Gastroesophageal sphincter (tissue), 4 donors: ENCODE data around the gene ERCC6. TPM values are rescaled to one million over a fixed set of nuclear protein-coding genes. Genes with fewer than 3 reads are reported as not detected.

Experiments used
- ATAC-seq: fragments of 150-250 bp; one replicate; pipeline ENCODE4 v1.9.1; 2016; ENCODE audit warnings: mild to moderate bottlenecking, moderate library complexity
- H3K27ac ChIP-seq, 4 donors: fragments of 200-600 bp; sonication (generic) in 3 of 4; 1 replicate in 3 of 4; 2 replicates in 1 of 4; pipeline ENCODE4 v1.5.1; 2016 to 2019
- H3K27me3 ChIP-seq: fragments of 200-600 bp; sonication (generic); one replicate; pipeline ENCODE4 v1.5.1; 2019
- H3K36me3 ChIP-seq, 2 donors: fragments of 200-600 bp; sonication (generic); one replicate each; pipeline ENCODE4 v1.5.1; 2019; ENCODE audit warnings: control low read depth in 1 of 2
- H3K4me1 ChIP-seq, 3 donors: fragments of 200-600 bp; sonication (generic); 1 replicate in 2 of 3; 2 replicates in 1 of 3; pipeline ENCODE4 v1.5.1; 2016 to 2019; ENCODE audit warnings: control low read depth in 2 of 3
- H3K4me3 ChIP-seq, 2 donors: fragments of 200-600 bp; sonication (generic); one replicate each; pipeline ENCODE4 v1.5.1; 2019; ENCODE audit warnings: mild to moderate bottlenecking in 1 of 2, moderate library complexity in 1 of 2
- H3K9me3 ChIP-seq, 3 donors: fragments of 200-600 bp; sonication (generic); one replicate each; pipeline ENCODE4 v1.5.1; 2017 to 2019; ENCODE audit warnings: control low read depth in 2 of 3
- EP300 ChIP-seq: sonication (generic); formaldehyde crosslinking; IDR thresholded peaks from one replicate; pipeline ENCODE4 v1.6.1; 2017; ENCODE audit warnings: antibody characterized with exemption, mild to moderate bottlenecking
- POLR2A ChIP-seq, 2 donors: fragments of 450-650 bp; IDR thresholded peaks; one replicate each; pipeline ENCODE4 v1.6.1; 2017; ENCODE audit warnings: antibody characterized with exemption in 2 of 2, mild to moderate bottlenecking in 2 of 2, moderate library complexity in 1 of 2
- POLR2AphosphoS5 ChIP-seq: sonication (generic); formaldehyde crosslinking; IDR thresholded peaks from one replicate; pipeline ENCODE4 v1.6.1; 2017; ENCODE audit warnings: antibody characterized with exemption
- WGBS, 2 donors: methylation state at CpG; one replicate each; pipeline ENCODE4 v1.1.5; 2018; ENCODE audit warnings: low coverage in 1 of 2; 5-methylcytosine and 5-hydroxymethylcytosine counted together
- total RNA-seq, 4 donors: library from RNA; depleted of rRNA; stranded (reverse); fragments of >200 nt; gene quantifications; one replicate each; pipeline ENCODE4 v1.1.0, GENCODE V29; 2016
- TF ChIP-seq, protein P1 (sequence below), 4 experiments: fragments of 200-600 bp in 2 of 4; fragments of 450-650 bp in 2 of 4; sonication (generic) in 1 of 4; IDR thresholded peaks; one replicate each; pipeline ENCODE4 v1.5.1; 2017 to 2019; ENCODE audit warnings: antibody characterized with exemption in 4 of 4, mild to moderate bottlenecking in 2 of 4, moderate library complexity in 2 of 4

ERCC6 gene
- total RNA-seq, 4 donors from 2014 or later, result 9.6 to 13.5 (median 11.0) TPM

DNA sequence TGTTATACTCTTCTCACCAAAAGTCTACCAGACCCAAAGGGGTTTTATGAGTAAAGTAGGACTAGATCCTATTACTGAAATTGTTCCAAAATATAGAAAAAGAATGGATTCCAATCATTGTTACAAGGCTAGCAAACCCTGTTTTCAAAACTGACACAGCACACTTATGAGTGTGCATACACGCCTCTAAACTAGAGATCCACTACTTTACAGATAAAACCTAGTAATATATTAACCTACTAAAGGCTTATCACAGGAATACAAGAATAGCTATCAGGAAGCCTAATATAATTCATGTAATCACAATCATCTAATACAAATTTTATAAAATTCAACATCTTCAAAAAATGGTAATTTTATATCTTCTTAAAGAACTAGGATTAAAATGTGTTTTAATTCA lies 52.2 kb downstream of the ERCC6 start:
- no peak for TF ChIP-seq POLR2AphosphoS5
- H3K27ac ChIP-seq, result no peak overlapping the region
- H3K27me3 ChIP-seq, result no peaks in the 10 kb centered on the region
- peaks cover 0 to 26% of the 10 kb centered on the region in 2 donors for H3K36me3 ChIP-seq
- H3K4me1 ChIP-seq, result no peaks in the 10 kb centered on the region
- H3K9me3 ChIP-seq, result no peaks in the 10 kb centered on the region
- ATAC-seq, result no peak
- 86 to 95% methylated on average over 1 of the region's 1 CpG for WGBS, 2 donors
- no peak overlapping the region for H3K4me3 ChIP-seq

DNA sequence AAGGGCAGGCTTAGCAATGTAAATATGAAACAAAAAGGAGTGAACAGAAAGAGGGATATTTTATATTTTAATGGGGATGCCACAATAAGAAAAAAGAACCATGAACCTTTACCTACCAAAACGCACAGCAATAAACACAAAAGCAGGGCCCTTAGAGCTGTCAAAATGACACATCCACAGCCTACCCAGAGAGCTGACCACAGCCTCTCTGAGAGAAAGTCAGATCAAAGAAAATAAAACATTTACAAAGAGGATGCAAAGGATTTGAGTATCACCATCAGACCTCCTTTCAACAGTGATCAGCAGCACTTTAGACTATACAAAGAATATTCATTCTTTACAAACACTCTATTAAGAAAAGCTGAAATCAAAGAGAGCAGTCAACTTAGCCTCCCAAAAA lies 52.9 kb downstream of the ERCC6 start:
- Histone ChIP-seq H3K4me1 (no peaks in the 10 kb centered on the region), H3K27me3 (no peaks in the 10 kb centered on the region), H3K4me3 (no peak overlapping the region), H3K9me3 (no peaks in the 10 kb centered on the region), H3K27ac (no peak overlapping the region), H3K36me3 (peaks cover 0 to 28% of the 10 kb centered on the region in 2 donors)
- TF ChIP-seq POLR2AphosphoS5 (no peak), EP300 (no peak), POLR2A (IDR thresholded peaks at IDR 0.05) (no peak)
- ATAC-seq, result no peak
- WGBS, 2 donors, result 78 to 100% methylated on average over 1 of the region's 1 CpG

DNA sequence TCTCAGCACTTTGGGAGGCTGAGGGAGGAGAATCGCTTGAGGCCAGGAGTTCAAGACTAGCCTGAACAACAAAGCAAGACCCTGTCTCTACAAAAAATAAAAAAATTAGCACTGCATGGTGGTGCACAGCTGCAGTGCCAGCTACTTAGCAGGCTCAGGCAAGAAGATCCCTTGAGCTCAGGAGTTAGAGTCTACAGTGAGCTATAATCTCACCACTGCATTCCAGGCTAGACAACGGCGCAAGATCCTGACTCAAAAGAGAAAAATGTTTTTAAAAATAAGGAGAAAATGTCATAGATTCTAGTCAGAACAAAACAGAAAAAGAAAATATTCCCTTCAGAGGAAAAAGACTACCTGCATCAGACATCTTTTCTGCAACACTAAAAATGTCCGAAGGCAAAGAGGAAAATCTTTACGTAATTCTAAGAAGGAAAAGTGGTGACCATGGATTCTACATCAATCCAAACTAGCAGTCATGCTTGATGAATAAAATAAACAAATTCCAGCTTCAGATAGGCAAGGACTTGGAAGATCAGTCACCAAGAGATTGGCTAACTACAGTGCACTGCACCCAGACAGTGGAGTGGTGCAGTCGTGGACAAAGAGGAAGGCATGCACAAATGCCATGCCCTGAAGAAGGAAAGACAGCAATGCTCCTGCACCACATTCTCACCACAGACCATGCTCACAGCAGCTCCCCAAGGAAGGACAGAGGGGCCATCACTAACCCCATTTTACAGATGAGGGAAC lies 54.3 kb downstream of the ERCC6 start:
- WGBS, 2 donors, result 82 to 87% methylated on average over 5 to 6 of the region's 6 CpGs
- Histone ChIP-seq H3K4me3 (no peak overlapping the region), H3K9me3 (no peaks in the 10 kb centered on the region), H3K27ac (no peak overlapping the region), H3K4me1 (no peaks in the 10 kb centered on the region), H3K36me3 (peaks cover 0 to 42% of the 10 kb centered on the region in 2 donors), H3K27me3 (no peaks in the 10 kb centered on the region)
- TF ChIP-seq, protein P1, sequence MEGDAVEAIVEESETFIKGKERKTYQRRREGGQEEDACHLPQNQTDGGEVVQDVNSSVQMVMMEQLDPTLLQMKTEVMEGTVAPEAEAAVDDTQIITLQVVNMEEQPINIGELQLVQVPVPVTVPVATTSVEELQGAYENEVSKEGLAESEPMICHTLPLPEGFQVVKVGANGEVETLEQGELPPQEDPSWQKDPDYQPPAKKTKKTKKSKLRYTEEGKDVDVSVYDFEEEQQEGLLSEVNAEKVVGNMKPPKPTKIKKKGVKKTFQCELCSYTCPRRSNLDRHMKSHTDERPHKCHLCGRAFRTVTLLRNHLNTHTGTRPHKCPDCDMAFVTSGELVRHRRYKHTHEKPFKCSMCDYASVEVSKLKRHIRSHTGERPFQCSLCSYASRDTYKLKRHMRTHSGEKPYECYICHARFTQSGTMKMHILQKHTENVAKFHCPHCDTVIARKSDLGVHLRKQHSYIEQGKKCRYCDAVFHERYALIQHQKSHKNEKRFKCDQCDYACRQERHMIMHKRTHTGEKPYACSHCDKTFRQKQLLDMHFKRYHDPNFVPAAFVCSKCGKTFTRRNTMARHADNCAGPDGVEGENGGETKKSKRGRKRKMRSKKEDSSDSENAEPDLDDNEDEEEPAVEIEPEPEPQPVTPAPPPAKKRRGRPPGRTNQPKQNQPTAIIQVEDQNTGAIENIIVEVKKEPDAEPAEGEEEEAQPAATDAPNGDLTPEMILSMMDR (IDR thresholded peaks at IDR 0.05), result no peak
- no peak for TF ChIP-seq POLR2AphosphoS5
- TF ChIP-seq EP300, result no peak
- no peak for TF ChIP-seq POLR2A (IDR thresholded peaks at IDR 0.05)
- no peak for ATAC-seq

DNA sequence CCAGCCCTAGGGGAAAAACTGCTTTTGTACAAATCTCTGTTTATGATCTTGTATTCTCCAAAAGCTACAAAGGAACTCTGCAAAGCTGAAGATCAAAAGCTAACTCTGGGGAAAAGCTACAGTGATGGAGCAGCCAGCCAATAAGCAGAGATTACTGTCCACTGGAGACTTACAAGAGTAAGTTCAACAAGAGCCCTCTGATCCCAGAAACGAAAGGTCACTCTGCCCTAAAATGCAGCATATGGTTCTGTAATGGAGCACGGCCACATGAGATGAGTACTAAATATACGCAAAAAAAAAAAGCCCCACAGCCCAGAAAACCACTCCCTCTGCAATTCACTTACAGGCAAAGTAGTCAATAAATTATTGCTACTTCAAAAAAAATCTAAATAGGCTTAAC lies 60.1 kb downstream of the ERCC6 start:
- Histone ChIP-seq H3K27me3 (no peaks in the 10 kb centered on the region), H3K36me3 (peaks cover 0 to 96% of the 10 kb centered on the region in 2 donors), H3K27ac (no peak overlapping the region), H3K4me1 (no peaks in the 10 kb centered on the region), H3K4me3 (no peak overlapping the region), H3K9me3 (no peaks in the 10 kb centered on the region)
- ATAC-seq, result no peak
- 72 to 82% methylated on average over 3 of the region's 3 CpGs for WGBS, 2 donors
- TF ChIP-seq POLR2A (IDR thresholded peaks at IDR 0.05) (no peak), POLR2AphosphoS5 (no peak), EP300 (no peak)
- TF ChIP-seq, protein P1 (IDR thresholded peaks at IDR 0.05), result no peak

DNA sequence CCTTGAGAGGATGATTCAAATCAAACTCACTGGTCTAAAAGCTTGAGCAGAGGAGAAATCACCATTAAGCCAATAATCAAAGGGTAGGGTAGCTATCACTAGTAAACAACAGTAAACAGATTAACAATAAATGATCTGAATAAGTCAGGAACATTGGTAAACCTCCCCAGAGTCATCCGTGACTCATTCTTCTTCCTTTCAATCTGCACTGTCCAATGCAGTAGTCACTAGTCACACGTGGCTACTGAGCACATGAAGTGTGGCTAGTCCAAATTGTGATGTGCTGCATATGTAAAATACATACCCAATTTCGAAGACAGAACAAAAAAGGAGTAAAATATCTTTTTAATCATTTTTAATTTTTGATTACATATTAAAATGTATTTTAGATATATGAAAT lies 64.0 kb downstream of the ERCC6 start:
- TF ChIP-seq POLR2AphosphoS5 (no peak), EP300 (no peak), POLR2A (IDR thresholded peaks at IDR 0.05) (no peak)
- TF ChIP-seq, protein P1 (IDR thresholded peaks at IDR 0.05), result no peak
- Histone ChIP-seq H3K9me3 (no peaks in the 10 kb centered on the region), H3K4me1 (no peaks in the 10 kb centered on the region), H3K36me3 (peaks cover 4 to 100% of the 10 kb centered on the region in 2 donors), H3K4me3 (no peak overlapping the region), H3K27ac (no peak overlapping the region), H3K27me3 (no peaks in the 10 kb centered on the region)
- ATAC-seq, result no peak
- whole genome bisulfite sequencing, 2 donors, result 64 to 71% methylated on average over 3 of the region's 3 CpGs

DNA sequence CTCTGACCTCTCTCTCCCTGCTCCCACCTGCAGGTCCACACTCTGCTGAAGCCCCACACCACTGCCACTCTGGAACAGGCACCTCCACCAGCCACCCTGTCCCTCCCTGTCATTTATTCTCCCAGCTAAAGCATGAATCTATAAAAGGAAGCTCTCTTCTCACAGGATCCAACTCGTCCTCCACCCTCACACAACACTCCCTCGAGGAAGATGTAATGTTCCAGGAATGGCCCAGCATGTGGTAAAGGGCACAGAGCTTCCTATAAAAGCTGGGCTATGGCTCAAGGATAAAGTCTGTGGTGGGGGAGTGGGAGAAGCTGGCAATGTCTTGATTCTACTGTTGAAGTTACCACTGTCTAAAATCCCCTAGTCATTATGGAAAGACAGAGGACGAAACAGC lies 67.4 kb downstream of the ERCC6 start:
- Histone ChIP-seq H3K4me1 (no peaks in the 10 kb centered on the region), H3K4me3 (no peak overlapping the region), H3K36me3 (peaks cover 4 to 100% of the 10 kb centered on the region in 2 donors), H3K27ac (no peak overlapping the region), H3K27me3 (no peaks in the 10 kb centered on the region), H3K9me3 (no peaks in the 10 kb centered on the region)
- TF ChIP-seq, protein P1 (IDR thresholded peaks at IDR 0.05), result no peak
- TF ChIP-seq POLR2AphosphoS5 (no peak), EP300 (no peak), POLR2A (IDR thresholded peaks at IDR 0.05) (no peak)
- WGBS, 2 donors, result 88 to 96% methylated on average over 1 to 3 of the region's 3 CpGs
- ATAC-seq, result no peak
